22Rv1 (cell line): ENCODE results near the gene EYS.
"Not testable (repeated sequence)": the region's sequence is repeated elsewhere in the genome, so short reads cannot be mapped to it uniquely, and the experiment has no call there.

ENCODE experiments used
- H3K27ac ChIP-seq: fragments of 450-650 bp; 2 replicates; pipeline ENCODE4 v1.5.1; 2017
- ZFX ChIP-seq: fragments of 450-650 bp; IDR thresholded peaks from 2 replicates; pipeline ENCODE4 v1.6.1; 2017; ENCODE audit warnings: antibody characterized with exemption, borderline replicate concordance
- TF ChIP-seq, protein P1 (sequence below): fragments of 450-650 bp; IDR thresholded peaks from 2 replicates; pipeline ENCODE4 v1.5.1; 2017; ENCODE audit warnings: mild to moderate bottlenecking

EYS gene

DNA sequence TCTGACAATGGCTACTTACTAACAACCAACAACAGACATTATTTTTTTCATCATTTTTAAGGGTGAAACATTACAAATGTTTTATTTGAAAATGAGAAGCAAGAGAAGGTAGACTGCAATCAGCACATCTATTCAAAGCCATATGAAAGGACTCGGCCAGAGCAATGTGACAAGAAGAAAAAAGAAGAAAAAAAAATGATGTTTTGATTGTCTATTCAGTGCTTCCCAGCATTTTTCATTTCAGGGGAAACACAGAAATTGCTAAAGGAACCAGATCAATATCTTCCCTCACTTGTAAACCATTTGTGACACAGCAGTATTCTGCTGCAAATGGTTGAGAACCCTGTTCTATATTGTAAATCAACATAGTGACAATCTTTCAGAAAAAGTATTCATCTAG lies 270.7 kb downstream of the EYS start:
- H3K27ac ChIP-seq: no peak overlapping the region
- TF ChIP-seq, protein P1, sequence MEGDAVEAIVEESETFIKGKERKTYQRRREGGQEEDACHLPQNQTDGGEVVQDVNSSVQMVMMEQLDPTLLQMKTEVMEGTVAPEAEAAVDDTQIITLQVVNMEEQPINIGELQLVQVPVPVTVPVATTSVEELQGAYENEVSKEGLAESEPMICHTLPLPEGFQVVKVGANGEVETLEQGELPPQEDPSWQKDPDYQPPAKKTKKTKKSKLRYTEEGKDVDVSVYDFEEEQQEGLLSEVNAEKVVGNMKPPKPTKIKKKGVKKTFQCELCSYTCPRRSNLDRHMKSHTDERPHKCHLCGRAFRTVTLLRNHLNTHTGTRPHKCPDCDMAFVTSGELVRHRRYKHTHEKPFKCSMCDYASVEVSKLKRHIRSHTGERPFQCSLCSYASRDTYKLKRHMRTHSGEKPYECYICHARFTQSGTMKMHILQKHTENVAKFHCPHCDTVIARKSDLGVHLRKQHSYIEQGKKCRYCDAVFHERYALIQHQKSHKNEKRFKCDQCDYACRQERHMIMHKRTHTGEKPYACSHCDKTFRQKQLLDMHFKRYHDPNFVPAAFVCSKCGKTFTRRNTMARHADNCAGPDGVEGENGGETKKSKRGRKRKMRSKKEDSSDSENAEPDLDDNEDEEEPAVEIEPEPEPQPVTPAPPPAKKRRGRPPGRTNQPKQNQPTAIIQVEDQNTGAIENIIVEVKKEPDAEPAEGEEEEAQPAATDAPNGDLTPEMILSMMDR: no peak
- no peak for TF ChIP-seq ZFX

DNA sequence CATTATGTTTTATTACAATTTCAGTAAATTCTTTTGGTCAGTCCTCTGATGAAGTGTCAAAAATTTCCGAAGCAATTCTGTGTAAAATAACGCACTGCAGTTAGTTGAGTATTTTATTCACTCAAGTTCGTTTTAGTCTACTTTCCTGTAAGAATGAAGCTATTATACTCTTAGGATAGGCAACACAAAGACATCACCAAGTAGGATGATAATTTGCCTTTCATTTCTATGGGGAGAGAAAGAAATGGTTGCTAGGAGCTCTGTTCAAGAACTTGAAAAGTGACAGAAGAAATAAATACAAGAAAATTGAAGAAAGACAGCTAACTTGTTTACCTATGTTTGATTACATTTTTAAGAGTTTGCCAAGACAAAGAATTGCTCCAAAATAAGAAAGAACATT lies 290.4 kb downstream of the EYS start:
- no peak for TF ChIP-seq ZFX
- TF ChIP-seq, protein P1: no peak

GRCh38 chr6:65410309-65410708 lies 296.7 kb downstream of the EYS start:
- H3K27ac ChIP-seq: no peak overlapping the region
- TF ChIP-seq ZFX: no peak
- TF ChIP-seq, protein P1: no peak

More for the DNA sequence above, 290.4 kb downstream of the EYS start:
- H3K27ac ChIP-seq: no peak overlapping the region

- no peak overlapping the region for H3K27ac ChIP-seq
- TF ChIP-seq ZFX: no peak
- TF ChIP-seq, protein P1: no peak
These were observed 304.5 kb downstream of the EYS start for GRCh38 chr6:65402564-65402963.

- TF ChIP-seq, protein P1: 0 out of 2 replicates have a peak, but pooled peaks have one; percentile 4
- TF ChIP-seq ZFX: no peak
- H3K27ac ChIP-seq: no peak overlapping the region
These were observed 307.5 kb downstream of the EYS start for GRCh38 chr6:65399355-65400084.

DNA sequence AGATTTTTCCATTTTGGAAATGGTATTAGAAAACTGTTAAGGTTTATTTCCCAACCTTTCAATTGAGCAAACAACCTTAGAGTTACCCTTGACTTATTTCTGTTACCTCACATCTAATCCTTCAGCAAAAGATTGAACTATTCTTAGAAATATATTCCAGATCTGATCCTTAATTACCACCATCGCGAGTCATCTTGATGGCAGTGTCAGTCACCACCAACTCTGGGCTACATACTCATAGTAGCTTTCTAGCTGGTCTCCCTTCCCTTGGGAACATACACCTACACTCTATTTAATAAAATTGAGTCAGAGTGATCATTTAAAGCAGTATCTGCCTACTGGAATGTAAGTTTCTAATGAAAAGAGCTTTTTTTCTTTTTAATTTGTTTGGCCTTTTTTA lies 308.2 kb downstream of the EYS start:
- TF ChIP-seq, protein P1: no peak
- no peak for TF ChIP-seq ZFX
- no peak overlapping the region for H3K27ac ChIP-seq

DNA sequence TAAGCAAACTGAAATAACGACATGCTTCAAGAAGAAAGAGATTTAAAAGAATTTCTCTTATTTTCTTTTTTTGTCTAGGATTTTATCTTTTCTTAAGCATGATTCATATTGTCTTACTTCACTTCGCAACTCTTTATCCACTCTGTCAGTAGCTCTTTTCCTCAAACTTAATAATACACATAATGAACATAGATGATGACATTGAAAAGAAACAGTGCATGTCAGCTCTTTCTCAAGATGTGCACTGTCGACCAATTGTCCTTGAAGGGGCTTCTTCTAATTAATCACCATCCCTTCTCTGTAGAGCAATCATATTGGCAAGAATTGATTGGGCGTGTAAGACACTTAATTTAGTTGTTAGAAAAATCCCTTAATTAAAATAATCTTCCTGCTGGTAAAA lies 356.5 kb downstream of the EYS start:
- TF ChIP-seq ZFX: no peak
- TF ChIP-seq, protein P1: no peak

DNA sequence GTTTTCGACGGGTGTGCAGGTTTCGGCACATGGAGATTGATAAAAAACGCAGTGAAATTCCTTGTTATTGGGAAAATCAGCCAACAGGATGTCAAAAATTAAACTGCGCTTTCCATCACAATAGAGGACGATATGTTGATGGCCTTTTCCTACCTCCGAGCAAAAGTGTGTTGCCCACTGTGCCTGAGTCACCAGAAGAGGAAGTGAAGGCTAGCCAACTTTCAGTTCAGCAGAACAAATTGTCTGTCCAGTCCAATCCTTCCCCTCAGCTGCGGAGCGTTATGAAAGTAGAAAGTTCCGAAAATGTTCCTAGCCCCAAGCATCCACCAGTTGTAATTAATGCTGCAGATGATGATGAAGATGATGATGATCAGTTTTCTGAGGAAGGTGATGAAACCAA lies 404.4 kb downstream of the EYS start:
- not testable (repeated sequence) for H3K27ac ChIP-seq

More for the DNA sequence above, 356.5 kb downstream of the EYS start:
- no peak overlapping the region for H3K27ac ChIP-seq
